GM19025 (cell line): ENCODE results near the gene PROS1.

Source experiments
- ATAC-seq: cut with Tn5 transposase; IDR thresholded peaks from one replicate; pipeline ENCODE4 v1.9.1; 2021; ENCODE audit warnings: mild to moderate bottlenecking, low read depth, moderate library complexity; ENCODE audit not compliant: unreplicated experiment

Gene PROS1

DNA sequence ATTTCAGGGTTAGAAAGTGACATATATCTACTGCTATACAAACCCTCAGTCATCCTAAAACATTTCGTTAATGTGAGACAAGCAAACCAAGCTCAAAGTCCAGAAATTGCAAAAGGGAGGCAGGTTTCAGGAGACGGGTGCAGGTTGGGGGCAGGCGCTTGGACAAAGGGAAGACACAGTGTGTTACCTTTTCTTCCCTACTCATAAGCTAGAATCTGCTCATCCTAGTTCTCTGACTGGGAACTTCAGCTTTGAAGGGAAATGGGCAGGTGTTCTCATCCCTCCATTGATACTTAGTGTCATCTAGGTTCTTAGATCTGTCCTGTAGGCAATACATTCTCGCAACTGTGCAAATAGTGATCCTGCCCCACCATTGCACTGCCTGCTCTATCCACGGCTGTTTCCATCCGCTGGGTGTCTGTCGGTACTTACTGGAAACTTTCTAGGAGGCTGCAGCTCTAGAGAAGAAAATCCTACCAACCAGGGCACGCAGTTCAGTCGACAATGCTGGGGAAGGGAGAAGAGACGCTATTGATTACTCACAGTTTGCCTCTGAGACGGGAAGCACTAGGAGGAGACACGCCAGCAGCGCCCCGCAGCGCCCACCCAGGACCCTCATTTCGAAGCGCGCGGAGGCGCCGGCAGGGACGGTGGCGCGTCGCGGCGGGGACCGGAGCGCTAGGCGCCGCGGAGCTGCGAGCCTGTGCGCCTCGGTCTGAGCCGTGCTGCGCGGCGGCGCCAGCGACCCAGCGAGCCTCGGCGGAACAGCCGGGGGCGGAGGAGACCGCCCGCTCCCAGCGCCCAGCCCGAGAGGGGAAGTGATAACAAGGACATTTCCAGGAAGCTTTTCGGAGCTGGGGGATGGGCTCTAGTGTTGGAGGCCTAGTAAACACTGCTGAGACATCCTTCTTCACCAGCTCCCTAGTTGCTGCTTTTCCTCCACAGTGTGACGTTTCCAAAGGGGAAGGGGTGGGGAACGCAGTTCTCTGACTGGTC lies at the start of gene PROS1:
PROS1 (minus strand) TSS at position 766 of the 996 bp plus-strand sequence; CDS start at position 619, 147 bp downstream.
- peak; percentile 87 for ATAC-seq

DNA sequence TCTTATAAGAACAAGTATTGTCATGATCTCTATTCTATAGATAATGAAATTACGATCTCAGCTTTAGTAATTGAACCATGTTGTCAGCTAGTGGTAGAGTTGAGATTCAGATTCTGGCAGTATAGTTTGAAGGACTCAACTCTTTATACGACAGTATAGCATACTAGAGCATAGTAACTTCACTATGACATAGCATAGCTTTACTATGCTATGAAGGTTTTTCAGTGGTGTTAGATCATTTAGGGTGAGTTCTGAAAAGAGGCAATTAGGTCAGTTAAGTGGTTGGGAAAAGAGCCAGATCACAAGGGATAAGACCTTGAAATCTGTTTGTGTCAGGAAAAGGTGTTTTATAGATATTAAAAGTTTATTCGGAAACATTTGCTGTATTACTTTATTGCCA lies 46.6 kb upstream of the PROS1 start:
- ATAC-seq = no peak

DNA sequence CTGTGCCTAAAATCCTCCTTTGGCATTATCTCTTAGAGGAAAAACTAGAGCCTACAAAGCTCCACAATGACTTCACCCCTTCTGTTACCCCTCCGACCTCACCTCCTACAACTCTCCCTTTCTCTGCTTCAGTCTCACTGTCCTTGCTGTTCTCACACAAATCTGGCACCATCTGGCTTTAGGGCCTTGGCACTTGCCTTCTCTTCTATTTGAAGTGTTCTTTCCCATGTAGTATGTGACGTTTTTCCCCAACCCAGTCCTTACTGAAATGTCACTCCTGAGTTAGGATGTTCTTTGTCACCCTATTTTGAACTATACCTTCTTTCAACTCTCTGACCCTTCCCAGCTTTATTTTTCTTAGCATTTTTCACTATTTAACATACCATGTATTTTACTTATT lies 46.0 kb upstream of the PROS1 start:
- no peak for ATAC-seq

DNA sequence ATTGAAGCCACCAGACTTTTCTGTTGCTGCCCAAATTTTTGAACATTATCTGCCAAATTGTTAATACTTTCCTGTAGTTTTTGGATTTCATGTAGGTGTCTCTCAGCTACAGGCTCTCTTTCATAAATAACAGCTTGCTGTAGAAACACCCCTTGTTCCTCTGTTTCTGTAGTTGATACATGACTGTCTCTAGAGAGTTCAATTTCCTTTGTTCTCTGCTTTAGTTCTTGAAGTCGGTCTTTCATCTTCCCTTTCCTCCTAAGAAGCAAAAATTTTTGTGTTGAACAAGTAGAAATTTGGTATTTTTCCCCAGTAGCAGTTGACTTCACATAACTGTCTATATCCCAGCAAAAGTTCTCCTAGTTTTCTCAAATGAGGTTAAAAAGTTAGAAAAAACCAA lies 41.3 kb upstream of the PROS1 start:
- ATAC-seq = no peak

DNA sequence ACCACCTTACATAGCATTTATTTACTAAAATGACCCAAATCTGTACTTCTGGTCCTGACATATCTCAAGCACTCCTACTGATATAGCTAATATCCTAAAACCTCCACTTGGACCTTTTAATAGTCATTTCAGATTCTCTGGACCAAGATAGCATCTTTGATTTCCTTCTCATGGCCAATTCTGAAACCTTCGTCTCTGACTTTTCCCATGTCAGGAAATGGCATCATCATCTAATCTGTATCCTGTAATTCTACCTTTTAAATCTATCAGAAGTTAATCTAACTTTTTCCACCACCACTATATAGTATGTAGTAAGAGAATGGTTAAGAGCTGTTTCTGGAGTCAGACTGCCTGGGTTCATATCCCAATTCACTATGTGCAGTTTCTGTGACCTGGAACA lies 38.5 kb upstream of the PROS1 start:
- no peak for ATAC-seq

DNA sequence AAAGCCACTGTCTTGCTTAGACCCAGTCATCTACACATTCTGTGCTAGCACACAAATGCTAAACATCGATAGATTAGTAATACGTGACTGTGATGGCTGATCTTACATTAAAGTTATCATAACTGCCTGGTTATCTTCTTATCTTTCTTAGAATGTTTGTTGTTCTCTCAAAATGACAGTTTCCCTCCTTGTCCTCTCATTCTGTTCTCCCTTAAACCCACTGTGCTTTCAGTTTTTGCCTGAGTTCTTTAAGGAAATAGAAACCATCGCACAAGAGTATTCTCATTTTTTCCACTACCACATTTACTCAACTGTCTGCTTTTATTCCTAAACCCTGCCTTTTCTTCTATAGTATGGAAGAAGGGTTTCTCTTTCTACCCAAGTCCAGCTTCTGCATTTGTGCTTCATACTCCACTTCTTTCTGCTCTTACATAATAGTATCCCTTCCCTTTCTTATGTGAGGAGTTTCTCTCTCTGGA lies 37.6 kb upstream of the PROS1 start:
- ATAC-seq = no peak

DNA sequence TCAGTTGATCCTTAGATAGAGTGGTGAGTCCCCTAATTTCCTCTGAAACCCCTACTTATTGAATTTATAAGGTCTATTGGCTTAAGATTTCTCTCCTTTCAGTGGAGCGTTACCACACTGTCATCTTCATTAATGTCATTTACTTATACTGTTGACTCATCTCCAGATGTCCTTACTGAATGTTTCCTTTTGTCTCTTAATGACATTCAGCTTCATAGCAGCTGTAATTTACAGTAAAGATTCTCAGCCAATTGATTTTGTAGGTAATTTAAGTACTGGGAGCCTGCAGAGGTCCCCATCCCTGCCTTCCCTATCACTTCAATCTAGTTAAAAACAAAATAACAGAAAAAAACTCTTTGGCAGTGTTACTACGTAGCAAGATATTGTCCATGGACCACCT lies 35.9 kb upstream of the PROS1 start:
- ATAC-seq = no peak

DNA sequence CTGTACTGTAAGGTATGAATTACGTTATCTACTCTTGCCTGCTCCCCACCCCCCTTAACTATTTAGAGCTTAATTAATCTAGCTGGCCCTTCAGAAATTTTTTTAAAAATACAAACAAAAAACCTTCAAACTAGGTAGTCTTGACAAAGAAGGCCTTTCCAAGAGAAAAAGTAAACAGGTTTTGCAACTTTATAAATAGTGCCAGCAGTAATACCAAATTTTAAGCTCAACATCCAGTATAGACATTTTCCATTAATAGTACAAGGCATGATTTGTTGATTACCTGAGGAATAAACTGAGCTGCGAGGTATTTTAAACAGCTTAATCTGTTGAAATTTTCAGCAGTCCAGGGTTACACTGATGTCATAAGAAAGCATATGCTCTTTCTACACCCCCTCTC lies 34.6 kb upstream of the PROS1 start:
- no peak for ATAC-seq

DNA sequence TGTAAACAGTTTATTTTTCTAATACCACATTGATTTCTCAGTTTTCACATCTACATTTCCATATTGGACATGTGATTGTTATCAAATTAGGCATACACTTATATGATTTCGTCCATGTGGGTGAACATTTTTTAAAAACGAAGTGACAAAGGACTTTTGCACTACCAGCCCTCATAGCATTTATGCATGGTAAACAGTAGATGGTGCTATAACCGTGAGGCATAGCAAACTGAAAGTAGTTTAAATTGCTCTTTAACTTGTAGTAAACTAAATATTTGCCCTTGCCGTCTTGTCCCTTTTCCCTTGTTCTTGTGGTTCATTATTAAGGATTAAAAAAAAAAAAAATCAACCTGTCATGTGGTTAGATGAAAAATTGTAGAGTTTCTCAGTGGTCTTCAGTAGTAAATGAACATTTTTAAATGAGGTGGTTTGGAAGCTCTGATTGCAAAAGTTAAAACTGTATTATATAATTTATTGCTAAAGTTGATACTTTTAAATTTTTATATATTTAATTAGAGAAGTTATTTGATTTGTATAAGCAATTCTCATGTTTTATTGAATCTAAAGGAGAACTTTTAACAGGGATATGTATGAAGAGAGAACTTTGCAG lies 30.7 kb upstream of the PROS1 start:
- peak; percentile 82 for ATAC-seq

DNA sequence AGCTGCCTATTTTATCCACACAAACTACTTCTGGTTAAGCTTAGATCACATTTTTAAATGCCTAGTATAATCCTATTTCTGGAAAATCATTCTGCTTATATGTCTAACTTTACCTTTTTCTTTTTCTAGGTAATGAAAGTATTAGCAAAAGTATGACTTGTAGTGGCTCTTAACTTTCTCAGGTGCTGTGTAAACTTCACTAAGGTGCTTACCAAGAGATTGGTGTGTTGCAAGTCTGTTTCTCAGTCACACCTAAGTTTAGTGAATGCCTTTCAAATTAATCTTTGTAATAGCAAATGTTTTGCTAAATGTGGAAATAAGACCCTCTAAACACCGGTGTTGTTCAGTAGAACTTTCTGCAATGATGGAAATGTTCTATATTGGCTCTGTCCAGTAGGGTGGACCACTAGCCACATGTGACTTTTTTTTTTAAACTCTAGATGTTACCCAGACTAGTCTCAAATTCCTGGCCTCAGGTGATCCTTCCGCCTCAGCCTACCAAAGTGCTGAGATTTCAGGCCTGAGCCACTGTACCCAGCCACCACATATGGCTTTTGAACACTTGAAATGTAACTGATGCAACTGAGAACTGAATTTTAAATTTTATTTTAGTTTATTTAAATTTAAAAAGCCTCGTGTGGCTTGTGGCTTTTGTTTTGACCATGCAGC lies 28.3 kb upstream of the PROS1 start:
- ATAC-seq = no peak

DNA sequence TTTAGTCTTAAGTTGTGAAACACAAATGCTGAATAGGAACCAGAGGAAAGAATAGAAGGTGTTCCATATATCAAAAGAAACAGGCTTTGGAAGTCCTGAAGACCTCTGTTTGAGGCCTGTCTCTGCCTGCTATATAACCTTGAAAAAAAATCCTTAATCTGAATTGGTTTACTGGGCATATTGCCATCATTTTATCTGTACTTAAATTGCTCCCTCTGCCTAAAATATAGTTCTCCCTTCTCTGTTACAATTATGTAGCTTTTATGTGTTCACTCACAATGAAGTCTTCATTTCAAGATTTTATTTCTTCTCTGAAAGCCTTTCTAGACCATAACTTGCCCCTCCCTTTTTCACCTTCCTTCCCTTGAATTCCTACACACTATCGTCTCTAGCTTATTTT lies 27.5 kb upstream of the PROS1 start:
- no peak for ATAC-seq

DNA sequence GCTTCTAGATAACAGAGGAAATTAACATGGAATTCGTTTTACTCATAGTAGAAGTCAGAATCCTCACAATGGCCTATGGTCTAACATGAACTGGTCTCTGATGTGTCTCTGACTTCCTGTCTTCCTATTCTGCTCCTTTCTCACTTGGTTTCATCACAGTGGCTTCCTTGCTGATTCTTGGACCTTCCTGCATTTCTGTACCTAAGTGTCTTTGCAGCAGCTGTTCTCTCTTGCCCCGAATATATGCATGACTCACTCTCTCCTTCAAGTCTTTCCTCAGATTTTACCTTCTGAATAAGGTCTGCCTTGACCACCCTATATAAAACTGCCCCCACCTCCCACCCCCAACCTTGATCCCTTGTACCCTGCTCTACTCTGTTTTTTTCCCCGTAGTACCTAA lies 20.4 kb upstream of the PROS1 start:
- no peak for ATAC-seq

DNA sequence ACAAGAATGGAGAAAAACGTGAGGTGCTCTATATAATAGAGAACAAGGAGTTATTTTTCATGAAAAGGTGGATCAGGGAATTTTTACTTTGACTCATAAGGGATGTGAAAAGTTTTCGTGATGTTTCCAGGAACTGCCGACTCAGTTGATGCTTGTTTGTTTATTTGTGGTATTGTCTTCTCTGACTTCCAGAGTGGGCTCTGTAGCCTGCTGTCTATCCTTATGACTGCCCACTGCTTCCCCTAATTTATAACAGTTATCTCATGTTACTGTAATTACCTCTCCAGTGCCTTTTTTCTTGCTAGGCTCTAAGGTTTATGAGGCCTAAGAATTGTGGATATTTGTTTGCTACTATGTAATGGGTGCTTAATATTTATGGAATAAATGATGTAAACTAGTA lies 18.5 kb upstream of the PROS1 start:
- ATAC-seq = no peak

DNA sequence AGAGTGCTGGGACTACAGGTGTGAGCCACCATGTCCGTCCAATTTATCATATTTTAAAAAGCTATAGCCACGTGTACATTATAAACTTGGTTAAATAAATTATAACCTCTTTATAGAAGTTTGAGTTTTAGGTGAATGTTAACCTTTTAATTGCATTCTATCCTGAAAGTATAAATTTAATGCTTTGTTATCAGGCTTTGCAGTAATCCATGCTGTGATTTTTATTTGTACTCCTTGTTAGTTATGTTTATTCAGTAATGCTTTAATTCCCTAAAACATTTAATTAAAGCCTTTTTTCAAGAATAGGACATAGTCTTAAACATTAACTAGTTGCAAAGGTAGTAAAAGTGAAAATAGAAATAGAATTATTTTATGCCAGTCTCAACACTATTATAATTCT lies 17.9 kb upstream of the PROS1 start:
- no peak for ATAC-seq

DNA sequence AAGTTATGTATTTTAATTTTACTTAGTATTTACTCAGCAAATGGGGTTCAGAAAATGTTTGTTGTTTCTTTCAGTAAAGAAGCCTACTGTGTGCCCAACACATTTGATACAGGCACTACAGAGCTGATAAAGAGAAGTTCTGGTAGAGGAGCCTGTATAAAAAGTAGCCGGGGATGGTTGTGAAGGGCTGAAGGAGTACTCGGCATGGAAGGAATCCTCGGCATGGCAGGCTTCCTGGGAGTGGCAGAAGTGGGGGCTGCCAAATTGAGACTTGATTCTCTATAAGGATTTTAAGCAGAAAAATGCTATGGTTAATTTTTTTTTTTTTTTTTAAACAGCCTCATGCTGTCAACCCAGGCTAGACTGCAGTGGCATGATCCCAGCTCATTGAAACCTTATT lies 15.5 kb upstream of the PROS1 start:
- ATAC-seq = no peak

DNA sequence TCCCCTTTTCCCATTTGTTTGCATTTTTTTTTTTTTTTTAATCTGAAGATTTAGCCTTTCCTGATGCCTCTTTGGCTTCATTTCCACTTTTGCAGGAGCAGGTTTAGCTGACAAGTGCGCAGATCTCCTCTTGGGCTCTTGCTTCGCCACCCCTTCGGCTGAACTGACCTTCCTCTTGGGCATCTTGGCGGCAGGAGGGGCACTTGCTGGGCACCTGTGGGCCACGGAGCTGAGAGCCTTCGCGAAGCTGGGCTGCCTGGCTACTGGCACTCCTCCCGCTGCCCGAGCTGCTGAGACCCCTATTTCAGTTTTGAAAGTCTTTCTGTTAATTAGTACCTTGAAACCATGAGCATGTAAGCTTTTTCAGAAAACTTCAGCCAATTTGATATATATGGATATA lies 15.1 kb upstream of the PROS1 start:
- ATAC-seq = no peak

DNA sequence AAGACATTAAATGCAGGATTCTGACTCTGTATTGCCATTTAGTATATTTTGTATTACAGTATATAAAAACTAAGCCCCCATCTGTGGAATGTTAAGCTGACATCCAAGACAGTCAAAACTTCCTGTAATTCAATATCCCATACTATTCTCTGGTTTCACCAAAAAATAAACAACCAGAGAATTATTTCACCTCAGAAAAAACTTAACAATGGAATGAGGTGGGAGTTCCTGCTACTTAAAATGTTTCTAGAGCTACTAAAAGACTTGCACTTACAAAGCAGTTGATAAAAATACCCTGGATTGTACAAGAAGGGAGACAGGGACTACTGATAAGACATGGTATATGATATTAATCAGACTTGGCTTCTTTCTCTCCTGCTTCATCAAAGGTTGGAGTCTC lies 14.6 kb upstream of the PROS1 start:
- ATAC-seq = no peak

DNA sequence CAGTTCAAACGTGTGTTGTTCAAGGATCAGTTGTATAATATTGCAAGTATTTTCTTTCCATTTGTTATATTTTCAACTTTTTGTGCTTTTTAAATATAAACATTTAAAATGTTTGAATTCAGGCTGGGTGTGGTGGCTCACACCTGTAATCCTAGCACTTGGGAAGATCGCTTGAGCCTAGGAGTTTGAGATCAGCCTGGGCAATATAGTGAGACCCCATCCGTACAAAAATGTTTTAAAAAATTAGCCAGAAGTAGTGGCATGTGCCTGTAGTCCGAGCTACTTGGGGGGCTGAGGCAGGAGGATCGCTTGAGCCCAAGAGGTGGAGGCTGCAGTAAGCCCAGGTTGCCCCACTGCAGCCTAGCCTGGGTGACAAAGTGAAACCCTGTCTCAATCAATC lies 10.9 kb upstream of the PROS1 start:
- ATAC-seq = no peak

DNA sequence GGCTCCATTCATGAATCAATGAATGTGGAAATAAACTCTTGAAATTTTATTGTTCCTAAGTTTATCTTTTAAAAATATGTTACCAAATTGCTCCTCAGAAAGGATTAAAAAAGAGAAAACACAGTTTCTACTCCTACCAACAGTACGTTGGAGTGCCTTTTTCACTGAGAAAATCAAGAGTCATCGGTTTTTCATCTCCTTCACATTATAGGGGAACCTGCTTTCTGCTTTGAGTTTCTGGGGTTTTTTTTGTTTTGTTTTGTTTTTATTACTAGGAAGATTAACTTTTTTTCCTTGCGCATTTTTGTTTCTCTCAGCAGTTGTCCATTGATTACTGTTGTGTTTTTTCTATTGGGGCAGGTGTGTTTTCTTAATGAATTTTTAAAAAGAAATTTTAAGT lies 9.7 kb upstream of the PROS1 start:
- ATAC-seq = no peak

DNA sequence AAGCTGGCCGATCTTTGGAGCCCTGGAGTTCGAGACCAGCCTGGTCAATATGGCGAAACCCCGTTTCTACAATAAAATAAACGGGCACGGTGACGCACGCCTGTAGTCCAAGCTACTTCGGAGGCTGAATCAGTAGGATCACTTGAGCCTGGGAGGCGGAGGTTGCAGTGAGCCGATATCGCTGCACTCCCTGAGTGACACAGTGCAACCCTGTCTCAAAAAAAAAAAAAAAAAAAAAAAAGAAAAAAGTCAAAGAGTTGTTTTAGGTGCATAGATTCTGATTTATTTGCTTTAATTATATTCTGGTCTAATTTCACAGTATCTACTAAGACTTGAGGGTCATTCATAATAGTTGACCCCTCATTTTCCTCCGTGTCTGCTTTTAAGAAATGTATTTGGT lies 8.0 kb upstream of the PROS1 start:
- no peak for ATAC-seq
